Suprapubic skin (tissue), 4 donors: ENCODE measurements around the gene RASSF8. TPM values are rescaled to one million over a fixed set of nuclear protein-coding genes. Genes with fewer than 3 reads are reported as not detected.

Experiments used
- DNase-seq, 2 donors: peaks; one replicate each; pipeline ENCODE4 v3.0.0-alpha.2; 2019; ENCODE audit warnings: low spot score in 2 of 2
- H3K27ac ChIP-seq: fragments of 200-600 bp; sonication (generic); one replicate; pipeline ENCODE4 v1.5.1; 2019
- H3K27me3 ChIP-seq: fragments of 200-600 bp; sonication (generic); one replicate; pipeline ENCODE4 v1.5.1; 2019
- H3K36me3 ChIP-seq: fragments of 200-600 bp; sonication (generic); one replicate; pipeline ENCODE4 v1.5.1; 2019
- H3K4me1 ChIP-seq: fragments of 200-600 bp; sonication (generic); one replicate; pipeline ENCODE4 v1.5.1; 2019
- H3K4me3 ChIP-seq: fragments of 200-600 bp; sonication (generic); one replicate; pipeline ENCODE4 v1.5.1; 2019; ENCODE audit warnings: mild to moderate bottlenecking
- H3K9me3 ChIP-seq: fragments of 200-600 bp; sonication (generic); one replicate; pipeline ENCODE4 v1.5.1; 2019
- CTCF ChIP-seq, 2 donors: fragments of 200-600 bp in 1 of 2; fragments of 450-650 bp in 1 of 2; sonication (generic) in 1 of 2; IDR thresholded peaks; one replicate each; pipeline ENCODE4 v1.5.1; 2016 to 2019; ENCODE audit warnings: antibody characterized with exemption in 2 of 2, mild to moderate bottlenecking in 1 of 2, moderate library complexity in 1 of 2
- EP300 ChIP-seq: sonication (generic); formaldehyde crosslinking; IDR thresholded peaks from one replicate; pipeline ENCODE4 v1.6.1; 2017; ENCODE audit warnings: antibody characterized with exemption
- POLR2A ChIP-seq, 2 donors: fragments of 450-650 bp; IDR thresholded peaks; one replicate each; pipeline ENCODE4 v1.6.1; 2017; ENCODE audit warnings: antibody characterized with exemption in 2 of 2, mild to moderate bottlenecking in 2 of 2, moderate library complexity in 2 of 2
- POLR2AphosphoS5 ChIP-seq, 3 donors: sonication (generic); formaldehyde crosslinking; IDR thresholded peaks; one replicate each; pipeline ENCODE4 v1.6.1; 2017; ENCODE audit warnings: antibody characterized with exemption in 3 of 3
- WGBS: methylation state at CpG from one replicate; pipeline ENCODE4 v1.1.5; 2018; 5-methylcytosine and 5-hydroxymethylcytosine counted together
- total RNA-seq, 4 donors: library from RNA; depleted of rRNA; stranded (reverse); fragments of >200 nt; gene quantifications; one replicate each; pipeline ENCODE4 v1.1.0, GENCODE V29; 2016

RASSF8 gene
- total RNA-seq, 4 donors from 2014 or later: 5.4 to 14.2 (median 6.1) TPM

DNA sequence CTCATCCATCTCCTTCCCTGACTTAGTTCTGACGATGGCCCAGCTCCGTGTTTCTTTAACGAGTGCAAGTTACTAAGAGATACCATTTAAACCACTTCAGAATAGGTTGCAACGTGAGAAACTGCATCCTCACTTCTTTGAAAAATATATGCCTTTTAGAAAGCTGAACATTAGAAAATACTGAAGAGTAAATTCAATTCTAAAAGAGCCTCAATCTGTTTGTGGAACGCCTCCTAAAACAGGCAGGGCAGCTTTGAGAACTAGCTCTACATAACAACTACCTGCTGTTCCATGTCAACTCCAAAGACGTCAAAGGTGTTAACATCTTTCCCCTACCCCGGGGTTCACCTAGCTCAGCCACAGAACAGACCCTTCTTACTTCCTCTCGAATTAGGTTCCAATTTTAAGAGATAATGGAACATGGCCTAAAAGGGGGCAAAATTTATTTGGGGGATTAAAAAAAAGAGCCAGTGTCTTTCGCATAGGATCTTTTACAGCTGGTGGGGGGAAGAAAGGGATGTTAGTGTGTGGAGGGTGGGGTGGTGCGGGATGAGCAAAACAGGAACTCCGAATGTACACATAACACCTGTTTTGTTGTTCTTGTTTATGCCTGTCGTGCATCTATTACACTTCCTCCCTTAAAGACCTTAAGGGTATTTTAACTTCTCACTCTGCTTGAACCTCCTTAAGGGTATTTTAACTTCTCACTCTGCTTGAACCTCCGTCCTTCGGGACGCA is 163.0 kb downstream of the RASSF8 start:
- peak overlapping the region; percentile 87 for H3K27ac ChIP-seq

DNA sequence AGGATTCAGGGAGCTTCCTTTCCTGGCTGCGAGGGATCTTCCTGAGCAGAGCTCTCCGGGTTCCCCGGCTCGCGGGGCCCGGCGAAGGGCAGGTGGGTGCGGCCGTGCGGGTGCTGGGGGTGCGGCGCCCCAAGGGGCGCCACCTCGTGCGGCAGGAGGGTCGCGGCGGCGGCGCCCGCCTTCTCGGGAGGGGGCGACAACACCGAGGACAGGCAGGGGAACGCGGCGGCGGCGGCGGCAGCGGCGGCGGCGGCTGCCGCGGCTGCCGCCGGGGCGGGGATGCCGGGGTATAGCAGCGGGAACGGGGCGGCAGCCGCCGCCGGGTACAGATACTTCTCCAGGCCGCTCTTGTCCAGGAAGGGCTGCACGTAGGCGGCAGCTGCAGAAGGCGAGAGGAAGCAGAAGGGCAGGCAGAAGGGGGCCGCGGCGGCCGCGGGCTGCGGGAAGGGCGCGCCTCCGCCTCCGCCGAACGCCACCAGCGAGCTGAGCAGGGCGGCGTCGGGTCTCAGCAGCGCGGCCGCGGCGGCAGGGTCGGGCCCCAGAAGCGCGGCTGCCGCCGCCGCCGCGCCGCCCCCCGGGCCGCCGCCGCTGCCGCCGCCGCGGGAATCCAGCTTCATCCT is 163.7 kb downstream of the RASSF8 start:
- Histone ChIP-seq H3K27me3 (no peaks in the 10 kb centered on the region), H3K36me3 (no peaks in the 10 kb centered on the region), H3K9me3 (no peaks in the 10 kb centered on the region), H3K4me1 (peaks cover 55% of the 10 kb centered on the region), H3K4me3 (peak overlapping the region; percentile 75), H3K27ac (peak overlapping the region; percentile 87)
- 3% methylated on average over 13 of the region's 88 CpGs for WGBS
- TF ChIP-seq CTCF (IDR thresholded peaks at IDR 0.05) (no peak), EP300 (no peak), POLR2AphosphoS5 (IDR thresholded peaks at IDR 0.05) (peak in 1 of 3 donors; percentile 13)
- DNase-seq: no peak

More for the DNA sequence above, 163.0 kb downstream of the RASSF8 start:
- TF ChIP-seq POLR2A (IDR thresholded peaks at IDR 0.05): no peak
- TF ChIP-seq CTCF (IDR thresholded peaks at IDR 0.05): no peak
- no peak for TF ChIP-seq POLR2AphosphoS5 (IDR thresholded peaks at IDR 0.05)
- no peak for TF ChIP-seq EP300
- WGBS: 34% methylated on average over 15 of the region's 15 CpGs
- Histone ChIP-seq H3K27me3 (no peaks in the 10 kb centered on the region), H3K36me3 (no peaks in the 10 kb centered on the region), H3K4me3 (peak overlapping the region; percentile 75), H3K9me3 (no peaks in the 10 kb centered on the region), H3K4me1 (peaks cover 55% of the 10 kb centered on the region)
- no peak for DNase-seq

DNA sequence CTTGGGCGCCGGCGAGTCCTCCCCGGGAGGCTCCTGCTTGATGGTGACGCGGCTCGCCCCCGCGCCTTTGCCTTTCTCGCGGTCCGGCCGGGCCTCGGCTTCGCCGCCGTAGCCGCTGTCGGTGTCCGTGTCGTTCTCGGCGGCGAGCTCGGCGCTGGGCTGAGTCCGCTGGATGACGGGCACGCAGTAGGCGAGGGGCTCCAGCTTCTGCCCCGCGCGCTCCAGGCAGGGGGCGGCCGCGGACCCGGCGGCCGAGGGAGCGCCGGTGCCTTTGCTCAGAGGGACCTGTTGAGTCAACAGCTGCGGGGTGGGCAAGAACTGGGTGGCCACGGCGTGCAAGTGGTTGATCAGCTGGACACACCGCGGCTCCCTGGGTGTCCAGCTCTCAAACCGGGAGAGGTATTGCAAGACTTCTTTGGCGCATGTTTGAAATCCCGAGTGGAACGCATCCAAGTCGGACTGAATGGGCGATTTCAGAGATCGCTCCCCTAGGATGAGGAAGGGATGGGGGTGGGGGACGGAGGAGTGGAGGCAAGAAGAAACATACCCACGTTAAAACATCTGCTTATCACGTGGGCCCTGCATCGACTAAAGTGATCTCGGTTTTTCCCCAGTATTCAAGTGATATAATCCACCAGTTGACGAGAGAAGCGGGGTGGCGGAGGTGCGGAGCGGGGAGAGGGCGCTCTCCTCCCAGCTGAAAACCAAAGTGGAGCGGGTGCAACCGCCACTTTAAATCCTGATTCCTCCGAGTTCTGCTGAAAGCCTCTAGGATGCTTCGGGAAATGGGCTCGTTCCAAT is 164.4 kb downstream of the RASSF8 start:
- Histone ChIP-seq H3K27ac (peak overlapping the region; percentile 87), H3K4me3 (peak overlapping the region; percentile 75), H3K4me1 (peaks cover 57% of the 10 kb centered on the region), H3K9me3 (no peaks in the 10 kb centered on the region), H3K36me3 (no peaks in the 10 kb centered on the region), H3K27me3 (no peaks in the 10 kb centered on the region)
- under 1% methylated on average over 27 of the region's 69 CpGs for WGBS
- peak in 1 of 2 donors; percentile 14 for TF ChIP-seq POLR2A (IDR thresholded peaks at IDR 0.05)
- TF ChIP-seq CTCF (IDR thresholded peaks at IDR 0.05): no peak
- DNase-seq: peak; percentile 83 to 85

GRCh38 chr12:26123482-26123980 is 165.0 kb downstream of the RASSF8 start:
- peak overlapping the region; percentile 75 for H3K4me3 ChIP-seq
- no peaks in the 10 kb centered on the region for H3K36me3 ChIP-seq
- WGBS: 14% methylated on average over 8 of the region's 8 CpGs
- DNase-seq: no peak
- H3K4me1 ChIP-seq: peaks cover 60% of the 10 kb centered on the region
- peak overlapping the region; percentile 87 for H3K27ac ChIP-seq
- H3K27me3 ChIP-seq: no peaks in the 10 kb centered on the region
- no peak for TF ChIP-seq POLR2AphosphoS5 (IDR thresholded peaks at IDR 0.05)
- no peak for TF ChIP-seq EP300
- TF ChIP-seq POLR2A (IDR thresholded peaks at IDR 0.05): no peak
- no peaks in the 10 kb centered on the region for H3K9me3 ChIP-seq

DNA sequence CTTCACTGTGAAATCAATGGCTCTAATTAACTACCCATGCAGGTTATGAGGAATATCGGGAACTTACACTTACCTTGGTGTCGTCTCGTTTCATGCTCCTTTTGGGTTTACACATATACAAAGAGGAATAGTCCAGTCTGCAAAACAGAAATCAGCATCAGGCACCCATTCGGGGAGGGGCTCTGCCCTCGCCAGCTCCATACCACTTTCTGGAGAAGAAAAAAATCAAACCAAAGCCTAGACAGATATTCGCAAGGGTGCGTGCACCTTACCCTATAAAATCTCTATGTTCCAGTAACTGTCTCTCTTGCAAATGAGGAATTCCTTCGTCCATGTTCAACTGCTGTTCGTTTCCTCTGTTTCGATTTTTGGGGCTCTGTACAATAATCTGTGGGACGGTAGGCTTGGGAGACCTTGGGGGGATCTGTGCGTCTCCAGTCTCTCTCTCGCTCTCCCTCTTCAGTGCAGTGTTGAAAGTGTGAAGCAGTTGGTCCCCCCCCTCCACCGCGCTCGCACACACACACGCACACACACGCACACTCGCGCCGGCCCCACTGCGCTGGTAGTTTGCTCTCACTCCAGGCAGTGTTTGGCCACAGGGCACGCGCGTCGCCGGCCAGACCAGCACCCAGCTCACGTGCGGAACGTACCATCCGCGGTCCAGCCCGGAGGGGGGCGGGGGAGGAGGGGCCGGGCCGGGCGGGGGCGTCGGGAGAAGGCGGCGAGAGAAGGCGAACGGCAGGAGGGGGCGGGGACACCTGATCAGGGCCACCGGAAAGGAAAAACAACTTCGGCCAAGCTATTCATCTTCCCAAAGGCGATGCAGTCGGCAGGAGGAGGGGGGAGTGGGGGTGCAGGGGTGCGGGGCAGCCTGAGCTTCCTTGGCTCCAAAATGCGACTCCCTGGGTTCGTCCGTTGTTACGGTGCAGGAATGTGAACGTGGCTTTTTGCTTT is 166.2 kb downstream of the RASSF8 start, which contains the start of gene BHLHE41:
Gene BHLHE41, minus strand, starts transcription at position 592 of the 954 bp plus-strand sequence. Its CDS starts 258 bp downstream, at position 334.
- TF ChIP-seq POLR2AphosphoS5 (IDR thresholded peaks at IDR 0.05) (no peak), POLR2A (IDR thresholded peaks at IDR 0.05) (no peak), EP300 (no peak), CTCF (IDR thresholded peaks at IDR 0.05) (no peak)
- H3K4me3 ChIP-seq: peak within 1 kb of the TSS; percentile 75
- no peaks in the 10 kb centered on the region for H3K27me3 ChIP-seq
- H3K27ac ChIP-seq: peak within 1 kb of the TSS; percentile 87
- DNase-seq: peak; percentile 82 to 88
- H3K36me3 ChIP-seq: no peaks in the 10 kb centered on the region
- WGBS: under 1% methylated on average over 51 of the region's 54 CpGs
- H3K4me1 ChIP-seq: peaks cover 58% of the 10 kb centered on the region
- H3K9me3 ChIP-seq: no peaks in the 10 kb centered on the region
